GM21576 (cell line): Measurements from ENCODE around the gene NFYC.
"Not testable (repeated sequence)": the region's sequence is repeated elsewhere in the genome, so short reads cannot be mapped to it uniquely, and the experiment has no call there.

Experiments
- ATAC-seq: cut with Tn5 transposase; IDR thresholded peaks from one replicate; pipeline ENCODE4 v1.9.1; 2021; ENCODE audit warnings: mild to moderate bottlenecking, moderate library complexity; ENCODE audit not compliant: unreplicated experiment

Gene NFYC

DNA sequence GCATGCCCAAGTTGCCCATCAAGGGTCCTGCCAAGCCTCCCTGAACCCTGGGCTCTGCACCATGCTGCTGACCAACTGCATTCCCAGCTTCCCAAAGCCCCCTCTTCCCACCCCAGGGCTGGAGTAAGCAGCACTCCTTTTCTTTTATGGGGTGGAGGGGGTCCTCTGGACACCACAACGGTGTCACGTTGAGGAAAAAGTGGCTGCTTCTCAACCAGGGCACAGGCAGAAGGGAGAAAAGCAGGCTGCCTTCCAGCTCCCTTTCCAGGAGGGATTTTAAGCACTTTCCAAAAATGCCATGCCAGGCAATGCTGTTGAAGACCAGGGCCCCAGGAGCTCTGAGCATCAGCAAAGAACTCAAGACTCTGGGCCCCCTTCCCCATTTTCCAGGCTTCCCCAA, 26.7 kb upstream of the NFYC start:
- no peak for ATAC-seq

DNA sequence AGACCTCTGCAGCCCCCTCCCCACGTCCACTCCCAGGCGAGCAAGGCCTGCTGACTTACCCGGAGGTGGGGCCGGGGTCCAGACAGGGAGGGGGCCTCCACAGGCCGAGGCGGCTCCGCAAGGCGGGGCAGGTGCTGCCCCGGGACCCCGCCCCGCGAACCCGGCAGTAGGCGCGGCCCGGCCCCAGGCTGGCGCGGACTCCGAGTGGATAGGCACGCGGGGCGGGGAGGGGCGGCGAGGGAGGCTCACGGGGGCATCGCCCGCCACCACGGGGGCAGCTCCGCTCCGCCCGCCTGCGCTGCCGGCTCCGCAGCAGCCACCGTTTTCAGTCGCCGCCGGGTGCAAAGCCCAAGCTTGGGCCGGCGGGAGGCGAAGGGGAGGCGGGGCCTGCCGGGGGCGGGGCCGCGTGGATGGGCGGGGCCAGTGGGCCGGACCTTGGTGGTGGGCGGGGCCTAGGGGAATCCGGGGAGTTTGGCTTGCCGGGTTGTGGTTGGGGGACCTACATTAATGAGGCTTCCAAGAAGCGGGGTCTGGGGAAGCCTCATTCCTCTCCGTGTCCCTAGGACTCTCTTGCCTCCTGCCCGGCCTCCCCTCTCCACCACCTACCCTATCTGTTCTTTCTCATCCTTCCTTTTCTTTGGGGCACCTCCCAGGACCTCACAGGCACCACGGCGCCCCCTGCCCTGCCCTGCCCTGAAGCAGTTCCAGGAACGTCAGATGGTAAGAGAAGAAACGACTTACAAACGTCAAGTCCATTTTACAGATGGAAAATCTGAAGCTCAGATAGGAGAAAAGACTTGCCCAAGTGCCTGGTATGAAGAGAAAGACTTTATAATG, 26.0 kb upstream of the NFYC start, which contains the start of gene RIMS3:
RIMS3 (minus strand) TSS at position 348 of the 837 bp plus-strand sequence. CDS start 23,757 bp downstream, outside the sequence.
- ATAC-seq, result peak; percentile 63

DNA sequence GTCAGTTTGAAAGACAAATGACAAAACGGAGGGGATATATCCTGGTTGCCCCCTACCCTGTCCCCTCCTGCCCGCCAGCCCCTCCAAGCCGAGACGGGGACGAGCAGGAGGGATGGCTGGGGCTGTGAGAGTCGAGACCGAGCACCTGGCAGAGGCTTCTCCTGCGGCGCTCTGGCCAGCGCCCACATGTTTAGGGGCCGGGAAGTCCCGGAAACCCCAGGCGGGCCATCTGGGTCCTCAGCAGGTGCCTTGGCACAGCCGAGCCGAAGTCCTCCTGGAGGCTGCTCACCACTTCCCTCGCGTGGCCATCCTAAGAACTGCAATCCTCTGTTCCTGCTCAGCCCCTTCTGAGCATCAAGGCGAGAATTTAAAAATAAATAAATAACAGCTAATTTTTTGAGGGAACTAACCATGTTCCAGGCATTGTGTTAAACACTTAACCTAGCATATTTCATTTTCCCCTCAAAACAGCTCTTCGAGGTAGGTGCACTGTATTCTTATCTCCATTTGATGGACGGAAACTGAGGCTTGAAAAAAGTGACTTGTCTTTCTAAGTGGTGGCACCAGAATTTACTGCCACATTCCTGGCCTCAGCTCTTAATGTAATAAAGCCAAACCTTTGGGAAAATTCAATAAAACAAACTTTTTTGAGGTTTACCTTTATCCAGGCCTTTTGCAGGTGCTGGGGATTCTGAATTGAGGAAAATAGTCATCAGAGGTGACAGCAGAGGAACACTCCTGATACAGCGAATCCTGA, 22.6 kb upstream of the NFYC start:
- ATAC-seq, result peak; percentile 61

DNA sequence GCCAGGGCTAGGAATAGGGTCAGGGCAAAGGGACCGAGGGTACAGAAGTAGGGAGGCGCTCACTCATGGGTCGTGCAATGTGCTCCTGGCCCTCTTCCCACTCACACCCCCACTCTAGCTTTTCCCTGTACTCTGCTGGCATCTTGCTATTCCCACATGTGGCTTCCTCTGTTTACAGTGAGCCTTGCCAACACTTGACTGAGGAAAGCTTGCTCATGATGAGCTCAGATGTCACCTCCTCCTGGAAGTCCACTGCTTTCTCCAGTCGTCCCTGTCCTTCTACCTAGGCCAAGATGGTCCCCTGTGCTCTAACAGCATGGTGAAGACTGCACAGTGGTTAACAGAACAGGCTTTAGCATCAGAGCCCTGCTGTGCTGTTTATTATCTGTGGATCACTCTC, 18.1 kb upstream of the NFYC start:
- no peak for ATAC-seq

DNA sequence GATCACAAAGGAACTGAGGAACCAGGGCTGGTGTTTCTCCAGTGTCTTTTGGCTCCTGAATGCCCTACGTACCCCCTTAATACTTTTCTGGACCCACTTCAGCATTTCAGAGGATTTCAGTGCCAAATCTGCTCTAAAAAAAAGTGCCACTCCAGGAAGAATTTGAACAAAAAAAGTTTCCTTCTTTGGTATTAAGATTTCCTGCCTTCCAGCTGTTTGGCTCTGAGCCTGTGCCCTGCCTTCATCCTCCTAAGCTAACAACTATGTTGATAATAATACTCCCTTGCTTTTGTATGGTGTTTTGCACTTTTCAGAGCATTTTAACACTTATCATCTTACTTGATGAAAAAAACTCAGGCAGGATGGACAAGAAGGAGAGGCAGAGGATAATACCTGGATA, 15.0 kb upstream of the NFYC start:
- ATAC-seq, result no peak

DNA sequence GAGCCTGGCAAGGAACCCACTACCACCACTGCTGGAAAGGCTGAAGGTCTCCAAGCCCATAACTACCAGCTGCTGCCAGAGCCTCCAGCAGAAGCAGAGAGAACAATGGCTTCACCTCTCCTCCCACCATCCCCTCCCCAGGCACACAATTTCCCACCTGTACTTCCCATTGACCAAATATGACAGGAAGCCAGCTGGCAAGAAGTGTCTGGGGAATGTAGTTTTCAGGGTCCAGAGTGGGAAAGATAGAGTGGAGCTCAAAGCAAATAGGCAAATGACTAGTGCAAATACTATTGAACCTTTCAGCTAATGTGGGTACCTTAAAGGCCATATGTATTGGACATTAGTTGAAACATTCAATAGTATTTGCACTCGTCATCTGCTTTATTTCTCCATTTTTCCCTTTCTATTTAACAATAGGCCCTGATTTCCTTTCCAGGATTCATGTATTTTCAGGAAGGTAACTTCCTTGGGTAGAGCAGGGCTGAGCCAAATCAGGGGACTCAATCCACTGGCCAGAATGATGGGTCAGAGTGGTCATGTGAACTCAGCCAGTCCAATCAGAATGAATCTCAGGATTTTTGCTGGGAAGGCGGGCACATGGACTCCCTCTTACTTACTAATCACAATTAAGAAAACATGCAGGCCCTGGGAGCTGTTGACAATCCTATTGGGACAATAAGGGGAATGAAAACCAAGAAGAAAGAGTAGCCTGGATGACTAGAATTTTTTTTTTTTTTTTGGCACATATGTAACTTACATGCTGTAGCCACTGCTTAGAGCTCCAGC, 12.1 kb upstream of the NFYC start:
- no peak for ATAC-seq

DNA sequence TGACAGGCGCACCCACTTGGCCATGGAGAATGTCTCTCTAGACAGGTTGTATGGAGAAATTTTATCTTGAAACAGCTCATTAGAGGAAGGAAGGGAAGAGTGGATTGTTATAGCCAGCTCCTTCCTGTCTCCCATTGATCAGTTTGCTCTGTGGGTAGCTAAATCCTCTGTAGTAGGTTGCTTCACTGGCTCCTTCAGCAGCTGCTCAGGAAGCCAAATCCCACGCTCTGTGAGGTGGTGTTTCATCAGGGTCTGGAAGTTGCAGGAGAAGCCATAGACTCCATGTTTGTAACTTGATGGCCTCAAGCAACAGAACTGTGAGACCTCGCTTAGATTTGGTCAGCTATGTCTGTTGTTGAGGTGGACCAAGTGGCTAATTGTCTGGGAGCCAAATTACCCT, 6.8 kb upstream of the NFYC start:
- ATAC-seq, result no peak

DNA sequence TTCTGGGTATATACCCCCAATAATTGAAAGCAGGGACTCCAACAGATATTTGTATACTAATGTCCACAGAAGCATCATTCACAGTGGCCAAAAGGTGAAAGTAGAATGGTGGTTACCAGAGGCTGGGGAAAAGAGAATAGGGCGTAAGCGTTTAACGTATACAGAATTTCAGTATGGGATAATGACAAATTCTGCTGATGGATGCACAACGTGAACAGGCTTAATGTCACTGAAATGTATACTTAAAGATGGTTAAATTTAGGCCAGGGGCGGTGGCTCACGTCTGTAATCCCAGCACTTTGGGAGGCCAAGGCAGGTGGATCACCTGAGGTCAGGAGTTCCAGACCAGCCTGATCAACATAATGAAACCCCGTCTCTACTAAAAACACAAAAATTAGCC, 4.4 kb upstream of the NFYC start:
- ATAC-seq, result no peak

DNA sequence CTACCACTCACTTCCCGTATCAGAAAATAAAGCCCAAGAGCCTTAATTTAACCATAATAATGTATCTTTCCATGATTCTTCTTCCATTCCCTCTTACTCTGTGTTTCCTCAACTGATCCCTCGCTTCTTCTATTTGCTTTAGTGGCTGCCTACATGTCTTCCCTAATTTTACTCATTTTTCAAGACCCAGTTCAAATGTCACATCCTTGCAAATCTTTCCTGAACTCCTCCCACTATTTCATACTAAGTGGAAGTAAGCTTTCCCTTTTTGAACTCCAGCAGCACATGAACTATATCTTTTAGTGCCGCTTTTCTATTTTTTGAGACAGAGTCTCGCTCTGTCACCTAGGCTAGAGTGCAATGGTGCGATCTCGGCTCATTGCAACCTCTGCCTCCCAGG, 3.8 kb upstream of the NFYC start:
- ATAC-seq, result no peak

DNA sequence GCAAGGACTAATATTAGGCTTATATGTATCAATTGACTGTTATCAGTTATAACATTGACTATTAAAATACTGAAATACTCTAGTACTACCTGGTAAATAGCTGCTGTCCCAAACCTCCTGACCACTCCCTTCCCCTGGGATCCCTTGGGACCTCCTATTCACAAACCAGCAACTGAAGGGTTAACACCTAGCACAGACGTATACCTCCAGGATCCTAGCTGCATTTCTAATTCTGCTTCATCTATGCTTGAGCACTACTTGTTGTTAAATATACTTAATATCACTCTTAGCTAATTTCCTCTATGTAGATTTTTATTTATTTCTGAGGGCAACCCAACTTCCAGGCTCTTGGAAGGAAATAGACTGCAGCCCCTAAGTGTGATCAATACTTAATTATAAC, 1.8 kb upstream of the NFYC start:
- ATAC-seq, result no peak

DNA sequence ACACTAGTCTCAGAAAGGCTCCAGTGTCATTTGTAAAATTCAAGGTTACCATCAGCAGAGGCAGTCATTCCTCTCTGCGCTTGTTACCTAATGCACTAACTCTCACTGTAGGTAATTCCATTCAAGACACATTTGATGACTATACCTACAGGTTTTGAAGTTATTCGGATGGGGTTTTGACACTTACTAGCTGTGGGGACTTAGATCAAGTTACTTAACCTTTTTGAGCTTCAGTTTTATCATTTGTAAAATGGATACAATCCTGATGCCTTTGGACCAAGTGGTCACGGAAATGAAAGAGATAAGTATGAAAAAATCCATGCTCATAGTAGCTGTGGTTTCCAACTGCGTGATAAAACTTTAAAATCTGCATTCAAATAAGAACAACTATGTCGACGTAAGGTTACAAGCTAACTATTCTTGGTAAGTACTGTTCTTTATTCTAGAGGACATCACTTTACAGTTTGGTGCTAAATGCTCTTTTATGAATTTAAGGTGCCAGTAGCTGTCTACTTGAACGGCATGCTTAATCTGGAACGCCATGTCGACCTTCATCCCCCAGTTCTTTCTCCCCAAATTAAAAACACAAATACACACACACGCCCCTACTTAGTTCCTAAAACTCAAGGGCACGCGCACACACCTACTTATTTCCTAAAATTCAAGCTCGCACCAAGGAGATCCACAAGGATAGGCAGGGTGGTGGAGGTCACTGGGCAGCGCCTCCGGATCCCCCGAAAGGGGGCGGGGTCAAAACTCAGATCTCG, 550 bp upstream of the NFYC start:
- ATAC-seq, result no peak

DNA sequence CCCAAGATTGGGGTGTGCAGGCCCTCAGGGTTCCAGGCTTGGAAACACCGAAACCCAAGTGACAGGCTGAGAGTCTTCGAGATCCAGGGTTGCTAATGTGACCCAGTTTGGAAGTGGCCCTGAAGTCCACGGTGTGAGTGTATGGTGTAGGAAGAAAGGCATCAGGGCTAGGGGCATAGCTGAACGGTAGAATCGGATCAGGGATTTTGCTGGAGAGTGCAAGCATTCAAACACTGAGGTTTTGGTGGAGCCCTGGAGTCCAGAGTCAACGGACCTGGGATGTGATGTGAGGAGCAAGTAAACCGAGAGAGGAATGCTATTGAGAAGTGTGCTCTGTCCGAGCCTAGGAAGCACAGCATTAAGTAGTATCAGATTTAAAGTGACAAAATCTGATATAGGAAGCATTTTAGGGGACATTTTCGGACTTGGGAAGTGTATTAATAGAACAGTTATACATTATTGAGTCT, 958 bp downstream of the NFYC start:
- ATAC-seq, result no peak

DNA sequence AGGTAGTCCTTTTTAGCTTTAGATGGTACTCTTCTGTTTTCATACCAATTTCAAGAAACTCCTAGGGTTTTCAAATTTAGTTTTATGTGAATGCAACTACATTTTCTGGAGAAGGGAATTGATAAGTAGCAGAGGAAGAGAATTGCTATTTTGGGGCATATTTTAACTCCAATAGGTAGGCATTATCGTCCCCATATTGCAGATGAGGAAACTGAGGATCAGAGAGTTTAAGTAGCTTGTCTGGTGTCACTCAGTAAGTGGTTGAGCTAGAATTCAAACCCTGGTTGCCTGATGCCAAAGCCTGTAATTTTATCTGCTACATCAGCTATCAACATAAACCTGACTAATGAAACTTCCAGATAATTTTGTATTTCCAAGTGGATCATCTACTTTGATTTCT, 1.9 kb downstream of the NFYC start:
- ATAC-seq, result no peak

DNA sequence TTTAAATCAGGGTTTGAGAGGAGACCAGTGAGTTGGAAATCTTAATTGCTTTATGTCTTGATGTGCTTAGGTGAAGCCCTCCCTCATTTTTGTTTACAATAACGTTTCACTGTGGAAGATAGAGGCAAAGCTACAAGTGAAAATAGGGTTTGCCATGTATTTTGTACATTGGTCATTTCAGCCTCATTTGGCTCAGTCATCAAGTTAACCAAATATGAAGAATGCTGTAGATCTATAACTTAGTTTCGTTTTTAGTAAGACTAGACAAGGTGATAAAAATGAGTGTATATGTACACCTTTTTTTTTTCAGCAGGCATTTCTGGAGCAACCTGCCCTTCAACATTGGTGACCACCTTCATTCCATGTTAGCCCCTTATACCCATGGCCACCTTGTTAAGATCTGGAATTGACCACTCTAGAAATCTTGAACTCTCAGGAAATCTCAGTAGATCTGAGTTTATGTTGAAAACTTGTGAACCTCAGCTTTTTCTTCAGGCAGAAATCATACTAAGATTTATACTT, 2.9 kb downstream of the NFYC start:
- ATAC-seq, result no peak

DNA sequence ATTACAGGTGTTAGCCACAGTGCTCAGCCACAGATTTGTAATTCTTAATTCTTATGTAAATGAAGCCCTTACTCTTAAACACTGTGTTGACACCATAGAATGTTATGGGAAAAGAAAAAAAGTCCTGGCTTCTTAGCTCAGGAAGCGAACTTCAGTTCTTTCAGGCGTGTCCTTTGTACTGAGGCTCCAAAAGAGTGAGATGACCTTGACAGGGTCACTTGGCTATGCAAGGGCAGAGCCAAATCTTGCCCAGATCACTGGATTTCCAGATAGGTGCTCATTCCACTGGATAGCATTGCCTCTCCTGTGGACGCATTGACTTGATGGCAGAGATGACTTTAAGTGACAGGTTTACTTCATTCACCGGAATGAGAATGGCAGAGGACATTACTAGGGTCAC, 4.8 kb downstream of the NFYC start:
- ATAC-seq, result no peak

DNA sequence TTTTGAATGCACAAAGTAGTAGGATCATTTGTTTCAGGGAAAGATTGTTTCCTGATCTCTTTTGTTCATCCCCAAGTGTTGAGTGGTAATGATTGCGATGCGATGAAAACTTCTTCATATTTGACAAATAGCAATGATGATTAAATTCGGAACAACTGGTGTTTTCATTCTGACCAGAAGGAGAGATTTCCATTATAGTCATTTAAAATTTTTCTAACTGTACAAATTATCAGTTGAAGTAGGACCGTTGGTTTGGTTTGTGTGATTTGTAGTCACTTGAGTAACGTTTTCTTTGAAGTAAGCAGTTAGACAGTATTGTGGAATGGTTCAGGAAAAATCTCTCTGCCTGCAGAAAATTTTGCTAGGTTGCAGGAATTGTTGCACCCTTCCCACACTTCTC, 5.9 kb downstream of the NFYC start:
- ATAC-seq, result no peak

DNA sequence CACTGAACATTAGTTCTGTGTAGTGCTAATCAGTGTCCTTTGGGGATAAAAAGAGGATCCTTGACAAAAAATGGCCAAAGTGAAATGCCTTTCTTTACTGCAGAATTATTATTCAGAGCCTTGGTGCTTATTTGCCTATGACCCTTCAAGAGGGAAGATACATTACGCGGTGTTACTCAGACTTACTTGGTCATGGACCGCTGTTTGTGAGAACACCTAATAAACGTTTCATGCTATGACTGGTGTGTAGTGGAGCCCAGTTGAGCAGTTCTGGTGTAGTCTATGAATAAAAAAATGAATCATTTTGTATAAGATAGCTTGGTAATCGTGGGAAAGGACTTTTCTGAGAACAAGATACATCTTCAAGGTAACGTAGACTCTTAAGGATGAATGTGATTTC, 8.3 kb downstream of the NFYC start:
- ATAC-seq, result no peak

DNA sequence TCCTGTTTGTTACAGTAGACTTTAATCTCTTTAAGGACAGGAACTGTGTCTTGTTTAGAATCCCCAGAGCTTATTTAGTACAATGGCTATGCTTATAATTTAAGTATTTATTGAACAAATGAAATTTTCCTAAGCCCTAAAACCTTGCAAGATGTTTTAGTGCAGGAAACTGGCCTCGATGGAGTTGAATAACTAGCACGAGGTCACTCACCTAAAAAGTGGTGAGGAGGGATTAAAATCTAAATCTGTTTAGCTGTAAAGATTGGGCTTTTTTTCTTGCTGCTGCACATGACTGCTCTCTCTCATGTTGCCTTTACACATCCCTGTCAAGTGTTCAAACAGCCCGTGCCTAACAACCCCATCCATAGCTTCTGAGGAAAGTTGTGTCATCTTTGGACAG, 10.2 kb downstream of the NFYC start:
- no peak for ATAC-seq

DNA sequence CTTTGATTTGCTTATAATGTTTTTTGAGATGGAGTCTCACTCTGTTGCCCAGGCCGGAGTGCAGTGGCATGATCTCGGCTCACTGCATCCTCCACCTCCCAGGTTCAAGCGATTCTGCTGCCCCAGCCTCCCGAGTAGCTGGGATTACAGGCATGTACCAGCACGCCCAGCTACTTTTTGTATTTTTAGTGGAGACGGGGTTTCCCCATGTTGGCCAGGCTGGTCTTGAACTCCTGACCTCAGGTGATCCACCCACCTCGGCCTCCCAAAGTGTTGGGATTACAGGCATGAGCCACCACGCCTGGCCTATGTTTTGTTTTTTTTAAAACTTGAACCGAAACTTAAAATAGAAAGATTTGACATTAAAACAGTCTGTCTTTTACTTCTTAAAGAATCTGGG, 11.3 kb downstream of the NFYC start:
- ATAC-seq, result not testable (repeated sequence)

DNA sequence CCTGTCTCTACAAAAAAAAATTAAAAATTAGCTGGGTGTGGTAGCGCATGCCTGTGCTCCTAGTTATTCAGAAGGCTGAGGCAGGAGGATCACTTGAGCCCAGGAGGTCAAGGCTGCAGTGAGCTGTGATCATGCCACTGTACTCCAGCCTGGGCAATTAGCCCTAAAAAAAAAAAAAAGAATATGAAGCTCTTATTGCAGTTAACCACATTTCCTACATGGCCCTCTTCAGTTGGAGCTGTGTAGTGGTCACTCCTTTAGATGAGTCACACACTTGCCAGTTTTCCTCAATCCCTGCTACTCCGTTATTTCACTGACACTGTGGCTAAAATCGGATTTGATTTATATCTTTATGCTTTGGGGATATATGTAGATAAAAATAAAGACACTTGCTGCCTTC, 11.8 kb downstream of the NFYC start:
- no peak for ATAC-seq
